Thyroid gland (tissue), 4 donors: ENCODE data around the gene PDCD5.

Experiments used
- CTCF ChIP-seq, 6 experiments: fragments of 200-600 bp in 3 of 6; fragments of 450-650 bp in 3 of 6; sonication (generic) in 3 of 6; IDR thresholded peaks; one replicate each; pipeline ENCODE4 v1.5.1; 2016 to 2019; ENCODE audit warnings: antibody characterized with exemption in 6 of 6, mild to moderate bottlenecking in 2 of 6, inconsistent platforms in 1 of 6, moderate library complexity in 1 of 6
- POLR2A ChIP-seq, 2 donors: fragments of 450-650 bp; IDR thresholded peaks; one replicate each; pipeline ENCODE4 v1.6.1; 2017; ENCODE audit warnings: antibody characterized with exemption in 2 of 2, mild to moderate bottlenecking in 2 of 2, moderate library complexity in 1 of 2

GRCh38 chr19:32573492-32573794 is 7.5 kb upstream of the PDCD5 start:
- no peak for TF ChIP-seq CTCF (IDR thresholded peaks at IDR 0.05)
- no peak for TF ChIP-seq POLR2A (IDR thresholded peaks at IDR 0.05)
